ENCODE results near the gene FAM151A.

Gene FAM151A

GRCh38 chr1:54623216-54624007 lies at the start of gene FAM151A:
TSS of gene FAM151A (minus strand) at chr1:54623525. CDS start at chr1:54623395, 130 bp downstream.
- no peak for DNase-seq (ENCODE audit: low spot score)
- TF ChIP-seq CTCF (IDR thresholded peaks at IDR 0.05; ENCODE audit: extremely low read depth, insufficient read depth, missing control alignments) = no peak
- in situ Hi-C loops (cut with MboI; ENCODE audit: low pct_unique_long_range_greater_than_20kb, low sequenced_read_pairs, unreplicated experiment) = no loop called here

- in situ Hi-C loops (cut with MboI; ENCODE audit: low pct_unique_long_range_greater_than_20kb, low sequenced_read_pairs, unreplicated experiment) = no loop called here
- peak; percentile 74 for DNase-seq (ENCODE audit: low spot score)
- TF ChIP-seq CTCF (IDR thresholded peaks at IDR 0.05; ENCODE audit: extremely low read depth, insufficient read depth, missing control alignments) = peak; percentile 81
Measured at GRCh38 chr1:54671985-54672608, 48.8 kb upstream of the FAM151A start.

- DNase-seq (ENCODE audit: low spot score) = no peak
- no peak for TF ChIP-seq CTCF (IDR thresholded peaks at IDR 0.05; ENCODE audit: extremely low read depth, insufficient read depth, missing control alignments)
- in situ Hi-C loops (cut with MboI; ENCODE audit: low pct_unique_long_range_greater_than_20kb, low sequenced_read_pairs, unreplicated experiment) = loop anchor here (10.0 kb wide), 1 partner anchor 146 kb away; no protein-coding TSS in a partner anchor
Measured at GRCh38 chr1:54668567-54668966, 45.2 kb upstream of the FAM151A start.

GRCh38 chr1:54667797-54668196 lies 44.5 kb upstream of the FAM151A start:
- in situ Hi-C loops (cut with MboI; ENCODE audit: low pct_unique_long_range_greater_than_20kb, low sequenced_read_pairs, unreplicated experiment) = loop anchor here (10.0 kb wide), 1 partner anchor 147 kb away; no protein-coding TSS in a partner anchor
- DNase-seq (ENCODE audit: low spot score) = no peak
- no peak for TF ChIP-seq CTCF (IDR thresholded peaks at IDR 0.05; ENCODE audit: extremely low read depth, insufficient read depth, missing control alignments)

- DNase-seq (ENCODE audit: low spot score) = no peak
- in situ Hi-C loops (cut with MboI; ENCODE audit: low pct_unique_long_range_greater_than_20kb, low sequenced_read_pairs, unreplicated experiment) = loop anchor here (10.0 kb wide), 1 partner anchor 148 kb away; no protein-coding TSS in a partner anchor
- TF ChIP-seq CTCF (IDR thresholded peaks at IDR 0.05; ENCODE audit: extremely low read depth, insufficient read depth, missing control alignments) = no peak
Measured at GRCh38 chr1:54666333-54666732, 43.0 kb upstream of the FAM151A start.

- in situ Hi-C loops (cut with MboI; ENCODE audit: low pct_unique_long_range_greater_than_20kb, low sequenced_read_pairs, unreplicated experiment) = loop anchor here (10.0 kb wide), 1 partner anchor 149 kb away; no protein-coding TSS in a partner anchor
- TF ChIP-seq CTCF (IDR thresholded peaks at IDR 0.05; ENCODE audit: extremely low read depth, insufficient read depth, missing control alignments) = no peak
- DNase-seq (ENCODE audit: low spot score) = no peak
Measured at GRCh38 chr1:54665852-54666251, 42.5 kb upstream of the FAM151A start.

All from GM13977 (cell line).